Activated CD4-positive, alpha-beta T cell treated with anti-CD3 and anti-CD28 coated beads, Interleukin-10, Interleukin-2, amounts not matched to agents 100 ng/mL and 50 ng/mL, durations not matched to agents 16 hours and 8 hours (primary cell): ENCODE results near the gene SIRPA.

Source experiments
- DNase-seq: peaks from one replicate; pipeline ENCODE4 v3.0.0-alpha.2; 2020

Gene SIRPA

DNA sequence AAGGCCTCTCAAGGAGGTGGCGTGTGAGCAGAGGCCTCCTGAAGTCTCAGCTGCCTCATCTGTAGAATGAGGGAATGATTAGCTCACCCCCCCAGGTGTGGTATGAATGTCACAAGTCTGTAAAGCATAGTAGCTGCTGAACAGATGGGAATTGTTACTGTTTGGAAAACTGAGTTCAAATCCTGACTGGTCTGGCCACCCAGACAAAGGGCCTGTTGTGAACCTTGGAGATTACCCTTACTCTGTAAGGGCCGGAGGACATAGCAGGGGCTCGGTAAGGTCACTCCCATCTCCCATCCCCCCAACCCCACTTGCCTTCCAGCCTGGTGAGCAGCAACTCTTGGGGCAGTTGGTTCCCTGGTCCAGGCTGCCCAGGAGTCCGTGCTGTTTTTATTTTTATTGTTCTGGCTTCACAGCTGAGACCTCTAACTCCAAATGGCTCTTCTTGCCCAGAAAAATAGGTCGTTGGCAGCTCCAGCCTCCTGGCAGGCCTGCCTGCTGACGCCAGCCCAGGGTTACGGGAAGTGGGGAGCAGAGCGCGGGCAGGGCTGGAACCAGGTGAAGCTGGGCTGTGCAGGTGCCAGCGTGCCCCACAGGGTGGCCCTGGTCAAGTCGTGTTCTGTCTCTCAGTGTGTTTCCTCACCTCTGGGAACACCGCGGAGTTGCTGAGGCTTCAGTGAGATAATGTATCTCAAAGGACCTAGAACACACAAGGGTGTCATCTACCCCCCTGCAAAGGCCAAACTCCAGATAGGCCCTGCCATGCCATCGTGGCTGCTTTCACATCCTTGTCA, 4.5 kb upstream of the SIRPA start:
- no peak for DNase-seq

DNA sequence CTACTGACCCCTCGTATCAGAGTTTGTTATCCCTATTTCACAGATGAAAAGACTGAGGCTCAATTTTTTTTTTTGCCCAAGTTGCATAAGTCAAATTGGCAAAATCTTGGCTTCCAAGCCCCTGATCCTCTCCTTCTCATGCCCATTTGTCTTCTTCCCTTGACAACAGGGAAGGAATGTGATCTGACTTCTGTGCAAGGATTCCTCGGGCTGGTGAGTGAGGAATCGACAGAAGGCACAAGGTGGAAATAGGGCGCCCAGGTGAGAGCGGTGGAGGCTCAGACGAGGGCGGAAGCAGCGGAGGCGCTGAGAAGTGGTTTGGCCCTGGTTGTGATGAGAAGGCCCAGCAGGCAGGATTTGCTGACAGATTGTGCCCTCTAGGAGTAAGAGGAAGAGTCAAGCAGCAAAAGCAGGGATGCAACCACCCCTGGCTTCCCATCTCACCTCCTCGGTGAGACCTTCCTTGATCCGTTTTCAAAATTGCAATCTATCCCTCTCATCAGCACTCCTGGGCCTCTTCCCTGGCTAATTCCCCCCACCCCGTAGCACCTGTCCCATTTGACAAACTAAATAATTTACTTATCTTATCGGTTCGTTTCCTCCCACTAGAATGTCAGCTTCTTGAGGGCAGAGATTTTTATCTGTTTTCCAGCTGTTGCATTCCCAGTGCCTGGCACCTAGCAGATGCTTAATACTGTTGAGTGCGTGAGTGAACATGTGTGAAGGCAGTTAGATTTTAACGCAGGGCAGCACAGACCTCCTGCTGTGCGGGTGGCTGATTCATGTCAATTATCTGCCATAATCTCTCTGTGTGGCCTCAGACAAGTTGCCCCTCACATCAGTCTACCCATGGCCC, 3.7 kb upstream of the SIRPA start:
- DNase-seq, result no peak

DNA sequence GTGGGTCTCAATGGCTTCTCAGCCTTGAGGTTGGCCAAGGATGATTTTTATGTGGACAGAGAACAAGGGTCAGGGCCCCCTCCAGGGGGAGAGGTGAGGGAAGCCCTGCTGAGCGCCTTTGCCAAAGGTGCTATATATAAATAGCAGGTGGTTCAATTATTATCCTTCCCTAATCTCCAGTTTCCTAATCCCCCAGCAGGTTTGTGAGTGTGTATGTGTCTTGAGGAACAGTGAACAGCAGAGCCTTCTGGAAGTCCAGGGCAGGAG, 3.2 kb upstream of the SIRPA start:
- DNase-seq, result no peak

DNA sequence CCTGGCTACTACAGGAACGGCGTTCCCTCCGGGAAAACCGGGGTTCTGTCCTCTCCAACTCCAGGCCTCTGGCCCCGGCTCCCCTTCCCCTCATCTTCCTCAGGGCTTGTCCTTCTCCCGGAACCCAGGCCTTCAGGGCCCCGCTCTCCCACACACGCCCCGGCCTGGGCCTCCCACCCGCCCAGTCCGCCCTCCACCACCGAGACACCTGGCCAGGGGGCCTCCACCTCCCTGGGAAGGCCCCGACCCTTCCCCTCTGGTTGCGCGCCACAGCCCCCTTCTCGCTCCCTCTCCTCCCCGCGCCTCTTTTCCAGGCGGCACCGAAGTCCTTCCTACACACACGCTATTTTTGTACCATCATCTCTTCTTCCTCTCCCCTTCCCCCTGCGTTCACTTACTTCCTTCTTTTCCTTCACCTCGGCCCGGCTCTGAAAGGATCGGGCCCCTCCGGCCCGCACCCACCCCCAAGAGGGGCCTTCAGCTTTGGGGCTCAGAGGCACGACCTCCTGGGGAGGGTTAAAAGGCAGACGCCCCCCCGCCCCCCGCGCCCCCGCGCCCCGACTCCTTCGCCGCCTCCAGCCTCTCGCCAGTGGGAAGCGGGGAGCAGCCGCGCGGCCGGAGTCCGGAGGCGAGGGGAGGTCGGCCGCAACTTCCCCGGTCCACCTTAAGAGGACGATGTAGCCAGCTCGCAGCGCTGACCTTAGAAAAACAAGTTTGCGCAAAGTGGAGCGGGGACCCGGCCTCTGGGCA, 1.3 kb upstream of the SIRPA start:
- no peak for DNase-seq

DNA sequence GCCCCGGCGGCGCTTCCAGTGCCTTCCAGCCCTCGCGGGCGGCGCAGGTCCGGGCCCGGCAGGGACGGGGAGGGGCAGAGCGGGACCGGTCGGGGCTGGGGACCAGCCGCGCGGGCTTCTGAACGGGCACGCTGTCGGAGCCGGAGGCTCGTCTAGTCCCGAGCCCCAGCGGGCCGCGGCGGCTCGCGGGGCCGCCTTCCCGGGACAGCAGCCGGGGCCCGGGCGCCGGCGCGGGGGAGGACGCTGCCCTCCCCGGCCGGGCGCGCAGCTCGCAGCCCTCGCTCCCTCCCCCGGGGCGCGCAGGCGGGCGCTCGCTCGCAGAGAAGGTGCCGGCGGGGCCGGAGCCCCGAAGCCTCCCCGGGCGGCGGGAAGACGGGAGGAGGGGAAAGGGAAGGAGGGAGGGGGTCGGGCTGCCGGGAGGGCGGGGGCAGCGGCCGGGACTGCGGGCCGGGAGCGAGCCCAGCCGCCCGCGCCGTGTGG, 696 bp upstream of the SIRPA start:
- no peak for DNase-seq

DNA sequence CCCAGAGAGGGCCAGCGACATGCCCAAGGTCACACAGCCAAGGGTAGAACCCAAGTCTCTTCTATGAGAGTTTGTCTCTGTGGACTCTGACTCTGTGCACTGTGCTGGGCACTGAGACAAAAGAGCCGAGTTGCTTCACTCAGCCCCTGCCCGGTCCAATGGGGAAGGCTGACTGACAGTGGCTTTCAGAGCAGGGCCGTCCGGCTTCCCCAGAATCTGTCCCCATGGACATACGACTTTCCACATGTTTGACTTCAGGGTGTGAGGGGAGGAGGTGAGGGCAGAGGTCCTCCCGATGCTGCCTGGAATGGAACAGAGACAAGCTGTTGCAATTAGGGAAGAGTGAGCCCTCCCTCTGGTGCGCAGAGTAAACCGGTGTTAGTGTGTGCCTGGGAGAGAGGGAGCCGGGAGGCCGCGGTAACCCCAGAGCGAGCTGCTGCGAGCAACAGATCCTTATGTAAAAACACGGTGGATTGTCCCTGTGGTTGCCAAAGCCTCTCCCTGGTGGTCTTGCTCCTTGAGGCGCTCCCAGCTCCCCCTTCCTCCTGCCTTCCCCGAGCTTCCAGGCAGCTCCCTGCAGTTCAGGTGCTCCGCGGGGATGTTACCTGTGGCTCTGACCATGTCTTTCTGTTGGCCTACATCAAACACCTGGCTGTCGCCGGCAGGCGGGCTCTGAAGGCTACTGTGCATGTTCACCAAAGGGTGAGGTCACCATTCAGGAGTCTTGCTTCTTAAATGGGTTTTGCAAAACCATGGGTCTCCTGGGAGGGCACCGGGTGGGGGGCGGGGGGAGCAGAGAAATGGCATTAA, 672 bp downstream of the SIRPA start:
- no peak for DNase-seq

DNA sequence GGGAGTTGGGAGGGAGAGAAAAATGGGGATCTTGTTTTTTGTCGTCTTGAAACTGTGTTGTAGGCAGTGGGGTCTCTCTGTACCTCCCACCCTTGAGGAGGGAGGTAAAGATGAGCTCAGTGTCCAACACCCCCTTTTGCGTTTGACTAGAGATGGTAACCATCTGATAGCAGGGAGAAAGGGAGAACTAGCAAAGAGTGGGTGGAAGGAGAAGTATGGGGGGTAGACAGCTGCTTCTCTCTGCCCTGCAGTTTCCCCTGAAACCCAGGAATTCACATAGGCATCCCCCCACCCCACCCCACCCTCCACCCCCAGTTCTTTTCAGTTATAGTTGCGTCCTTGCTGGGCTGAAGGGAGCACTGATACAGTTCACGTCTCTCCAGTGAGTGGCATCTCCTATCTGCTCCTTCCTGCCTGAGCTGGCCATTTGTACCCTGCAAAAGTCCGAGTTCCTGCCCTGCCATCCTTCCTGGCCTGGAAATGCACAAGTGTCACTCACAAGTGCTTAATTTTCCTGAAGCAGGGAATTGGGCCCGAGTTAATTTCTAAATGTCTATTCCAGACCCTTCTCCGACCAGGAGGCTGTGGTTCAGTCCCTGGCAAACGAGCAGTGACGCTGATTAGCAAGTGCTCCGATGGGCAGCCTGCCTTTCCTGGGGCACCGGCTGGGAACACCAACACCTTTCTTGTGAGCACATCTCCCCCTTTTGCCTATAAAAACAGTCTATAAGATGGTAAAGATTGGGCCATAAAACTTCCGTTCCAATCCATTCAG, 1.5 kb downstream of the SIRPA start:
- no peak for DNase-seq

DNA sequence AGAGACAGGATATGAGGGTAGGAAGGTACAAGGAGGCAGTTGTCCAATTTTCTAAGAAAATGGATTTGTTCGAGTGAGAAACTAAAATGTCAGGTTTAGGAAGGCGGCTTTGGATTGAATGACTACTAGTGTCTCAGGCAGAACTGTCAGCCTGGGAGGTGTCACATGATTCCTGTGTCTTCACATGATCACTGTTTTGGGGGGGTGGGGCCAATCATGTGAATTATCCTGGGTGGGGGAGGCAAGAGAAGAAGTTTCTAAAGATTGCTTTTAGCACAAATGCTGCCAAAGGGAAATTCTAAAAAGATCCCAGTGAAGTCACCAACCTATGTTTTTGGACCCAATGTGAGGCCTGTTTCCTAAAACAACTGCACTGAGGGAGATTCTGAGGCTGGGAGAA, 2.3 kb downstream of the SIRPA start:
- DNase-seq, result no peak

DNA sequence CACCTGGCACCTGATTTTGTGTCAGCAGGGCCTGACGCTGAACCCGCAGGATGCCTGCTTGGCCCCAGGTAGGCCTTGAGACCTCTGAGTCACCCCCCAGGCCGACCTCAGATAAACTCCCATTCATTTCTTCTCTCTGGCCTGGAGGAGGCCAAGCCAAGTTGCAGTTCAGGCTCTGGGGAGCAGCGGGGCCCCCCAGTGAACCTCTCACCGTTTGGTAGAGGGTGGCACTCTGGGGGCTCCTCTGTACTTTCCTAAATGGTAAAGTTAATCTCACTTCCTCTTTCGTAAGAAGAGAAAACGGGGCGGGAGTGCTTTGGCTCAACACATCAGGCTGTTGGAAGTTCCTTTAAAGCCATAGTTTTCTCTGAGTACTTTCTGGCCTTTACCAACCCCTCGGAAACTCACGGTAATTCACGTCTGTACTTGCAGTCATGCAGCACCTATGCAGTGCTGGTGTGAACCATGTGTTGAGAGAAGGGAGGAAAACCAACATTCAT, 2.8 kb downstream of the SIRPA start:
- DNase-seq, result no peak

DNA sequence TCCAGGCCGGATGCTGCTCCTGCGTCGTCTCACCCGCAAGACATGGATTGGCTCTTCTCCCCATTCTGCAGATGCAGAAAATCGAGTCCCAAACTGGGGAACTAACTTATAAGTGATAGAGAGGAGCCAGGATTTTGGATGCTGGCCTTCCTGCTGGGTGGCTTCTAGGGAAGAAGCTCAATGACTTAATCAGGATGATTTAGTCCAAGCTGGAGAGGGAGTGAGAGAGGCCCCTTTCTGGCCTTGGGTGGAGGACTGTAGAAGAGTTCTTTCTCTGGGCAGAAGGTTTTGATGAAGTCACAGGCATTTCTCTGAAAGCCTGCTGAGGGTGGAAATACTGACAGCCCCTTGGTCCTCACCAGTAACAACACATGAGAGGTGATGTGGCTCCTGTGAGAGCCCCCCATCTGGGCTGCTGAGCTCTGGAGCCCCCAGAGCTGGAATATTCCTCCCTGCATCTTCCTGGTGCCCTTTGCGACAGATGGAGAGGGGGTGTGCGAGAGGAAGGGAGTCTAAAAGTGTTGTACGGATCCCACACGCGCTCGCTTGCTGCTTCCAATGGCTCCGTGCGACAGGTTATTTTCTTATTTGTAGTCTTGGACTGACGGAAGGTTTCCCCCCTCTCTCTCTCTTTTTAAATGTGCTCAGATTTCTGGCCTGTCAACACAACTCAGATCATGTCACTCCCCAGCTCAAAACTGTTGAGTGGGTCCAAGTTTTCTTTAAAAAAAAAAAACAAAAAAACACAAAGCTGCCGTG, 3.5 kb downstream of the SIRPA start:
- no peak for DNase-seq

DNA sequence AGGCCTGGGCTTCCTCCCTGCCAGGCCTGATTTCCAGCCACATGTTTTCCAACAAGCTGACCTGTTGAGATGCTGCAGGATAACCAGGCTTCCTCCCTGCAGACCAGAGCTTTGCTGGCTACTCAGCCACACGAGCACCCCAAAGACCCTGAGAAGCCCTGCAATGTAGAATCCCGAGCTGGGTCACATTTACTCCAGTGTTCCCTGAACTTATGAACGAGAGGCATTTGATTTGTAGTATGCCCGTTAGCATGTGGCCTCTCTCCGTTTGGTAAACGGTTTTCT, 4.0 kb downstream of the SIRPA start:
- DNase-seq, result no peak

DNA sequence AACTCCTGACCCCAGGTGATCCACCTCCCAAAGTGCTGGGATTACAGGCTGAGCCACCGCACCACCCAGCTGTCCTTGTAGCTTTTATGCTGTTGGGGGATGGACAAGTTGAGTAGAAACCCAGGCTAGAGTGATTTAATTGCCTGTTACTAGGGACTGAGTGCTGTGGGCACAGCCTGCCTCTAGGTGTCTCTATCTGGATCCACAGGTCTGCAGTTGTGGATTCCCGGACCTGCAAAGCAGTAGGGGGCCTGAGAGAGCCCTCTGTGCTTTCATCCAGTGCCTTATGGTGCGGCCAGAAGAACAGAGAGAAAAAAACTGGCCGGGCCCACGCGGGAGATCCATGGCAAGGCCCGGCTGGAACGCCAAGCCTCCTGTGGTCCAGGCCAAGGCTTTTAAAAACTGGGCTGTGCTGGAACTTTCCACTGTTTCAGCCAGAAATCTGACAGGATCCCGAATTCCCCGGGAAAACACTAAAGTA, 5.2 kb downstream of the SIRPA start:
- DNase-seq, result peak; percentile 13

DNA sequence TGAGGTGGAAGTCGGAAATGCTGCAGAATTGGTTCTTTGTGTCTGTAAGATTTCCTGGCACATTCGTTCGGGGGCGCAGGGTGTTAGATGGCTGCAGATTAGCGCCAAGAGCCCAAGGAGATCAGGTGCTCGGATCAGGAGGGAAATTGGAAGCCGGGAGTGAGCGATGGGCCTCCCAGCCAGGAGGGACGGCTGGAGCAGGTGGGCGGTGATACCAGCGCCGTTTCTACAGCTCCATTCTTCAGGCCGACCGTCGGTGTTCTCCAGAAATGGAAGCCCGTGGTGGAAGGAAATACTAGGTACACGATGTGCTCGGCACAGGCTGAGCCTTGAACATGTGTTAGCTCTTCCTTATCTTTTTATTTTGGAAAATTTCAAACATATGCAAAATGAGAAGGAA, 6.5 kb downstream of the SIRPA start:
- DNase-seq, result no peak

DNA sequence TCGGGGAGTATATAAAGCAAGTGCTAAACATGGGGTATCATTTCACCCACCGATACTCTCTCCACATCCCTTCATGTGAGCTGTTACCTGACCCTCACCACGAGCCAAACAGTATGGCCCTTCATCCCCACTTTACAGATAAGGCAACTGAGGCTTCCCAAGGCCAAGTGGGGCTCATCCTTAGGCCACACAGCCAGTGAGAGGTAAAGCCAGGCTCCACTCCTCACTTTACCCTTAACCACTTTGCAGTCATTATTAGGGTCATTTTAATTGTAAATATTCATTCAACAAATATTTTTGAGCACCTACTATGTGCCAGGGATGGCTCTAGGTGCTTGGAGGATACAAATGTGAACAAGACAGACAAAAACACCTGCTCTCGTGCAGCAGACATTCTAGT, 7.0 kb downstream of the SIRPA start:
- DNase-seq, result no peak

DNA sequence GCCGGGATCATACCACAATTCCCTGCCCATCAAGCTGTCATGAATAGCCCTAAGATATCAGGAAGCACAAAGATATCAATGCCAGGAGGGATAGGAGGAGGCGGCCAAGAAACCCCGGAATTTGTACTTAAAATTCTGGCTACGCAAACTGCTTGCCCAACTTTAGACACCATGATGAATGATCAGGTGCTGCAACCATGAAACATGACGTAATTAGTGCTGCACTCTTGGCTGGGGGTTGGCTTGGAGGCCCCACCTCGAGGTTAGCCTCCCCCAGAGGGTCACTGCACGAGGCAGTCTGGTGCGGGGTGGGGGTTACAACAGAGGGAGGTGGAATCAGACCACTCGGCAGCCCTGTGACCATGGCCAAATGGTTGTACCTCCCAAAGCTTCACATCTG, 8.9 kb downstream of the SIRPA start:
- no peak for DNase-seq

DNA sequence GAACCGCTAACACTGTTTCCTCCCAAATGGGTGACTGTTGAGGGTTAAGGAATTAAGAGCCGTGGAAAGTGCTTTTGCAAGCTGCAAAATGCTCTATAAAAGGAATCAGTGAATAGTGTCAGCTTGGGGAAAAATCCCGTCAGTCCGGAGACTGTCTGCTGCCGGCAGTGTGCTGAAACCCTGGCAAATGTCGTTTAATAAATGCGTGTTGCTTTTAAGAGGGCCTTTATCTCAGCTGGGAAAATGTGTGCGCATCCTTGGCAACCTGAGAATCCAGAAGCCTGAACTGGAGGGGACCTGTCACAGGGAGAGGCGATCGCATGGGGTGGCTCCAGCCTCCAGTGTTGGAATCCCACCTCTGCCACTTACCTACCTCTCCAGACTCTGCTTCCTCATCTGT, 9.8 kb downstream of the SIRPA start:
- no peak for DNase-seq

DNA sequence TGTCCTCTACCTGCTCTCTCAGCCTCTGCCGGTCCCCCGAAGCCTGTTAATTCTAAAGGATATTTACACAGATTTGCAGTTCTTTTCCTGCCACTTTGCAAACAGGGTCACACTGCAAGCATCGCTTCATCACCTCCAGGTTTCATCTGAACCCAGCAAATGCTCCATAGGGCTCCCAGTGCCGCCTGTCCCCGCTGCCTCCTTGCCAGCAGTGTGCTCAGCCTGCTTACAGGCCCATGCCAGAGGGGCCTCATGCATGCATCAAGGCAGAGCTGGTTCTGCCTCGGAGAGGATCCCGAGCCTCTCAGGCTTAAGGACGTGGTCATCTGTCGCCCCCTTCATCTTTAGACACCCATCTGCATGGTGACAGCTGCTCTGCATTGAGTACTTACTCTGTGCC, 10.5 kb downstream of the SIRPA start:
- DNase-seq, result no peak

DNA sequence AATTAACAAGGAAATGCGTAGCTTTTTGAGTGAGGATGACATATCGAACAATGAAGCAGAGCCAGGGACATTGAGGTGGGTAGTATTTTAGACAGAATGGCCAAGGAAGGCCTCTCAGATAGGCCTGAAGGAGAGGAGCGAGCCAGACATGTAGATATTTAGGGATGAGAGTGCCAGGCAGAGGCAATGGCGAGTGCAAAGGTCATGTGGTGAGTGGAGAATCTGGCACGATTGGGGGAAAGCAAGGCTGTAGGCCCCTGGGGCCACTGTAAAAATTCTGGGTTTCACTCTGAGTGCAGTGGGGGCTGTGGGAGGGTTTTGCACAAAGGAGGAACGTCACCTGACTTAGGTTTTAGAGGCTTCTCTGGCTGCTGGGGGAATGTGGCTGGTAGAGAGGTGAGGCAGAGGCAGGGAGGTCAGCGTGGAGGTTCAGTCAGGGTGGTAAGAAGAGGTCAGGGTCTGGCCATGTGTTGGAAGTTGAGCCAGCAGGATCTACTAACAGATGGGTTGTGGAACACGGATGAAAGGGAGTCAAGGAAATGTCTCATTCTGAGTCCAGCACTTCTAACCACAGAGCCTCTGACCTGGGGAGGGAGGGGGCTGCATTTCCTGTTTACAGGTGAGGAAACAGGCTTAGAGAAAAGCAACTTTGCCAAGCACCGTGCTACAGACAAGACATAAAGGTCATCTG, 11.3 kb downstream of the SIRPA start:
- no peak for DNase-seq

DNA sequence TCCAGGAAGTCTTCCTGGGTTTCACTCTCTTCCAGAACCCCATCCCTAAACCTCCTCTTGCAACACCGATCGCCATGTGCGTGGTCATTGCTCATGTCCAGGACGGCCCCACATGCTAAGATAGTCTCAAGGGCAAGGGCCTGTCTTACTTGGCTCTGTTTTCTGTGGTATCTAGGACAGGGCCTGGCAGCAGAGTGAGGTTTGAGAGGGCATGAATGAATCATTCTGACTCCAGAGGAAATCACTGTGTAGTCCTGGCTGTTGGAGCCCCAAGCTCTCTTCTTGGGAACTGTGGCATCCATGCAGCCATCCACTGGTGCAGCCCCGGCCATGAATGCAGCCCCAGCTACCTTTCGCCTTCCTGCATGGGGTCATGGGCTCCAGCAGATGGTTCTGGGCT, 12.4 kb downstream of the SIRPA start:
- no peak for DNase-seq

DNA sequence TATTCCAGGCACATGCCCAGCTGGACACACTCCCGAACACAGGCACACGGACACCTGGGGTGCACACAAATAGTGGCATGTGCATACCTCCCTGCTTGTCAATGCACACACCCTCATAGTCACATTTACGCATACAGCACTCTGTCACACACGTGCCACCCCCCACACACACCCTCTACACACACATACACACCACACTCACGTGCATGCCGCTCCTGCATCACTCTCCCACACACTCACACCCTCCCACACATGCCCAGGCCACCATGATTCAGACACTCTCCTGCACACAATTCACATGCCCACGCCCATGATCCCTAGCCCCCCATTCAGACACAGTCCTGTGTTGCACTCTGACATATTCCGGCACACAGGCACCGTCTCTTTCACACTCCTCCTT, 13.0 kb downstream of the SIRPA start:
- DNase-seq, result no peak

DNA sequence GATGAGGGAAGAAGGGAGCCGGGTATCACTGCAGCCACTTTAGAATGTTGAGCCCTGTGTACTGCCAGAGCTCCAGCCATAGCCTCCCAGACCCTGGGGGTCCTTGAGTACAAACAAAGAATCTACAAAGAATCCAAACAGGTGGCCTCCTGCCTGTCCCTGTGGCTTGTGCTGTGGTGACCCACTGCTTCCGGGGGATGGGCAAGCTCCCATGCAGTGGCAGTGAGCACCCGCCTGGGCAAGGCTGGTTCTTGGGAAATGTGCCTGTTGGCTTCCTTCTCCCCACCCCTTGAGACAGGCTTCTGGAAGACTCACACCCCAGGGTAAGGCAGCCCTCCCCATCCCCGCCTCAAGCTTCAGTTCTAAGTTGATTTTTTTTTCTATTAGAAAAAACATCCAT, 13.9 kb downstream of the SIRPA start:
- no peak for DNase-seq
